HCT116 (cell line): ENCODE measurements around the gene MAP3K9. TPM values are rescaled to one million over a fixed set of nuclear protein-coding genes. Genes with fewer than 3 reads are reported as not detected.

Experiments
- ATAC-seq: fragments of 200-7000 bp; cut with Tn5 transposase; 2 replicates; pipeline ENCODE4 v1.9.1; 2020; ENCODE audit warnings: mild to moderate bottlenecking, moderate library complexity
- BruUV-seq: library from RNA; stranded (reverse); fragments of 400-500 nt; replicated peaks from 2 replicates; lab custom pipeline; 2021; lab: Mats Ljungman, UMichigan
- CTCF ChIA-PET: fragments of 300-600 bp; sonication (Branson Sonifier 250); formaldehyde crosslinking; loops from one replicate; lab custom pipeline; 2021; ENCODE audit warnings: antibody characterized with exemption; lab: Charles Lee
- POLR2A ChIA-PET: fragments of 300-600, 350-600 bp; sonication (Branson Sonifier 250); formaldehyde crosslinking; loops from one replicate; lab custom pipeline; 2021; ENCODE audit warnings: antibody characterized with exemption; lab: Charles Lee
- RAD21 ChIA-PET, 2 experiments: fragments of 300-600 bp; sonication (Branson Sonifier 250); formaldehyde crosslinking; loops; one replicate each; lab custom pipeline; 2023; ENCODE audit warnings: low total read pairs in 2 of 2; ENCODE audit not compliant: uncharacterized antibody in 2 of 2, unreplicated experiment in 2 of 2, low non-redundant PET in 1 of 2; lab: Charles Lee
- DNase-seq: peaks from one replicate; pipeline ENCODE4 v3.0.0-alpha.2; 2010; ENCODE audit warnings: low read depth, low spot score
- H2AFZ ChIP-seq: fragments of 200-600 bp; shearing (Covaris generic), sonication (generic); 2 replicates; pipeline ENCODE4 v1.6.1; 2017; ENCODE audit warnings: low read depth, mixed run types, mixed read lengths, antibody characterized with exemption, low read length; ENCODE audit not compliant: poor library complexity, severe bottlenecking
- H3K27ac ChIP-seq: 2 replicates; pipeline ENCODE4 v1.5.1; 2012; ENCODE audit warnings: low read depth, low read length
- H3K27me3 ChIP-seq: fragments of 200-600 bp; sonication (generic); 2 replicates; pipeline ENCODE4 v1.6.1; 2016; ENCODE audit warnings: mixed run types, low read length, mixed read lengths; ENCODE audit not compliant: insufficient read depth
- H3K36me3 ChIP-seq, 2 experiments: fragments of 200-500 bp in 1 of 2; fragments of 200-600 bp in 1 of 2; sonication (Bioruptor generic) in 1 of 2; sonication (generic) in 1 of 2; 2 replicates each; pipeline versions ENCODE4 v1.5.1 to v1.6.1; 2014 to 2016; ENCODE audit warnings: low read length in 2 of 2, inconsistent platforms in 1 of 2, mixed read lengths in 1 of 2, mixed run types in 1 of 2; ENCODE audit not compliant: insufficient read depth in 2 of 2, control insufficient read depth in 1 of 2
- H3K4me1 ChIP-seq, 2 experiments: fragments of 200-600 bp in 1 of 2; sonication (generic) in 1 of 2; 2 replicates each; pipeline versions ENCODE4 v1.5.1 to v1.6.1; 2012 to 2017; ENCODE audit warnings: low read length in 2 of 2, inconsistent platforms in 1 of 2, mild to moderate bottlenecking in 1 of 2, mixed read lengths in 1 of 2, mixed run types in 1 of 2, moderate library complexity in 1 of 2; ENCODE audit not compliant: insufficient read depth in 2 of 2, control insufficient read depth in 1 of 2
- H3K4me2 ChIP-seq: fragments of 200-600 bp; sonication (generic); 2 replicates; pipeline ENCODE4 v1.6.1; 2017; ENCODE audit warnings: mixed run types, low read length, mixed read lengths
- H3K4me3 ChIP-seq, 2 experiments: fragments of 200-600 bp in 1 of 2; sonication (generic) in 1 of 2; replicated peaks in 1 of 2; 2 replicates each; pipeline ENCODE4 v1.5.1; 2011 to 2016; ENCODE audit warnings: low read length in 2 of 2, control low read depth in 1 of 2, low read depth in 1 of 2, mild to moderate bottlenecking in 1 of 2, mixed read lengths in 1 of 2, mixed run types in 1 of 2
- H3K79me2 ChIP-seq: fragments of 200-600 bp; sonication (generic); 2 replicates; pipeline ENCODE4 v1.6.1; 2017; ENCODE audit warnings: mild to moderate bottlenecking, mixed run types, low read length, moderate library complexity, mixed read lengths; ENCODE audit not compliant: insufficient read depth
- H3K9ac ChIP-seq: fragments of 200-600 bp; sonication (generic); 2 replicates; pipeline ENCODE4 v1.6.1; 2016; ENCODE audit warnings: low read length, mixed read lengths
- H3K9me2 ChIP-seq: fragments of 200-600 bp; sonication (generic), shearing (Covaris generic); 2 replicates; pipeline ENCODE4 v1.6.1; 2017; ENCODE audit warnings: mixed run types, mild to moderate bottlenecking, moderate library complexity; ENCODE audit not compliant: insufficient read depth
- H3K9me3 ChIP-seq, 2 experiments: fragments of 200-500 bp in 1 of 2; fragments of 200-600 bp in 1 of 2; sonication (Bioruptor generic) in 1 of 2; sonication (generic) in 1 of 2; 2 replicates each; pipeline ENCODE4 v1.6.1; 2014 to 2017; ENCODE audit warnings: low read length in 2 of 2, mixed read lengths in 2 of 2, inconsistent platforms in 1 of 2, low read depth in 1 of 2, mild to moderate bottlenecking in 1 of 2, mixed run types in 1 of 2, moderate library complexity in 1 of 2; ENCODE audit not compliant: control insufficient read depth in 1 of 2, insufficient read depth in 1 of 2
- H4K20me1 ChIP-seq: fragments of 200-600 bp; sonication (generic), shearing (Covaris generic); 2 replicates; pipeline ENCODE4 v1.6.1; 2017; ENCODE audit warnings: mixed run types, mild to moderate bottlenecking, moderate library complexity; ENCODE audit not compliant: insufficient read depth
- CBX3 ChIP-seq: IDR thresholded peaks from 2 replicates; pipeline ENCODE4 v1.6.1; 2012; ENCODE audit warnings: low read depth
- CEBPB ChIP-seq: IDR thresholded peaks from 2 replicates; pipeline ENCODE4 v1.6.1; 2012; ENCODE audit warnings: low read depth
- EGR1 ChIP-seq: IDR thresholded peaks from 2 replicates; pipeline ENCODE4 v1.6.1; 2012; ENCODE audit warnings: low read depth
- ELF1 ChIP-seq: IDR thresholded peaks from 2 replicates; pipeline ENCODE4 v1.6.1; 2012; ENCODE audit warnings: low read depth, borderline replicate concordance
- EZH2phosphoT487 ChIP-seq: fragments of 200-600 bp; IDR thresholded peaks from 2 replicates; pipeline ENCODE4 v1.6.1; 2018; ENCODE audit warnings: antibody characterized with exemption, borderline replicate concordance
- FOSL1 ChIP-seq: IDR thresholded peaks from 2 replicates; pipeline ENCODE4 v1.6.1; 2012; ENCODE audit warnings: low read depth
- JUND ChIP-seq: IDR thresholded peaks from 2 replicates; pipeline ENCODE4 v1.6.1; 2012
- MAX ChIP-seq: IDR thresholded peaks from 2 replicates; pipeline ENCODE4 v1.6.1; 2012
- POLR2AphosphoS5 ChIP-seq: IDR thresholded peaks from 2 replicates; pipeline ENCODE4 v1.6.1; 2011; ENCODE audit warnings: mild to moderate bottlenecking, low read depth, low read length, moderate library complexity
- RAD21 ChIP-seq: IDR thresholded peaks from 2 replicates; pipeline ENCODE4 v1.6.1; 2012; ENCODE audit warnings: low read depth, mild to moderate bottlenecking
- SIN3A ChIP-seq: IDR thresholded peaks from 2 replicates; pipeline ENCODE4 v1.6.1; 2012; ENCODE audit warnings: low read depth
- SP1 ChIP-seq: IDR thresholded peaks from 2 replicates; pipeline ENCODE4 v1.6.1; 2012; ENCODE audit warnings: low read depth
- TCF7L2 ChIP-seq: IDR thresholded peaks from 2 replicates; pipeline ENCODE4 v1.7.0; 2011; ENCODE audit warnings: borderline replicate concordance, inconsistent platforms; ENCODE audit not compliant: insufficient read depth, insufficient read length; ENCODE audit errors: extremely low read depth
- ZNF274 ChIP-seq: fragments of 200-500 bp; sonication (Bioruptor generic); IDR thresholded peaks from 2 replicates; pipeline ENCODE4 v1.6.1; 2014; ENCODE audit warnings: mild to moderate bottlenecking, low read depth, low read length, inconsistent platforms
- intact Hi-C: fragments of 100-400 bp; cut with micrococcal nuclease; formaldehyde crosslinking; loops from 2 replicates; pipeline ENCODE4 v1.10.0; 2022
- total RNA-seq: library from RNA; stranded (reverse); gene quantifications from one replicate; pipeline ENCODE4 v1.2.1, GENCODE V29; 2021; ENCODE audit not compliant: unreplicated experiment

Gene MAP3K9
- total RNA-seq, 1 experiment from 2014 or later: 11.7 TPM

DNA sequence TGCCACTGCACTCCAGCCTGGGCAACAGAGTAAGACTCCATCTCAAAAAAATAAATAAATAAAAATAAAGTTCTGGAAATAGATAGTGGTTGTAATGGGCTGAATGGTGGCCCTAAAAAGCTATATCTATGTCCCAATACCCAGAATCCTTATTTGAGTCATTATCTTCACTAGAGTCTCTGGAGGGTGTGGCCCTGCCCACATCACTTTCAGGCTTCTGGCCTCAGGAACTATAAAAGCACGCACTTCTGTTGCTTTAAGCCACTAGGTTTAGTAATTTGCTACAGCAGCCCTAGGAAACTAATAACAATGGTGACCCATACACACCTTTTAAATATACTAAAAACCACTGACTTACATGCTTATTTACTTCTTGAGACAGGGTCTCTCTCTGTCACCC lies 49.9 kb downstream of the MAP3K9 start (continued):
- TF ChIP-seq JUND (no peak), EGR1 (no peak), RAD21 (no peak)

DNA sequence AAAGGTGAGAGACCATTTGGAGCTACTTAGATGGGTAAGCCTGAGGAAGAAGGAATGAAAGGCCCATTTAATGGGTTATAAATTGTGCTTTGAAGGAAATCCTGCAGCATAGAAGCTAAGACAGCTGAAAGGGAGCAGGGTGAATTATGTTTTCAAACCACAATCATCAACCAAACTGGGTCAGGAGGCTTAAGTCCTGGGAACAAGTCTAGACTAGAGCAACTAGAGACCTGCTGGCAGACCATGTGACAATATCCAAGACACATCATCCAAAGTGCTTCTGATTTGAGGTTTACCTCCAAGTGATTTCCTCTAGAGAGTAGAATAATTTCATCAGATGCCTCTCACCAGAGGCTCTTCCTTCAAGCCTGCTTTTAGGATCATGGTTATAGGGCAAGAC lies 53.7 kb downstream of the MAP3K9 start:
- H3K4me3 ChIP-seq: peak overlapping the region in 1 of 2 experiments; percentile 21; a peak in 1 of 4 replicates
- H3K79me2 ChIP-seq: no peaks in the 10 kb centered on the region; the same call in 1 of the 2 replicates
- H3K9me2 ChIP-seq: no peaks in the 10 kb centered on the region
- ATAC-seq: no peak
- H3K4me1 ChIP-seq: peaks cover 40 to 41% of the 10 kb centered on the region in 2 experiments
- ChIA-PET CTCF (no interaction called here), POLR2A (interaction anchor here (1.3 kb wide), 1 partner anchor 54 kb away, joined by 3 read pairs; the partner anchor contains the start of gene MAP3K9), RAD21 (no interaction called here)
- DNase-seq: no peak
- peaks cover 6 to 11% of the 10 kb centered on the region in 2 experiments; a peak in 3 of 4 replicates for H3K36me3 ChIP-seq
- H3K9me3 ChIP-seq: no peaks in the 10 kb centered on the region
- H3K27ac ChIP-seq: peak overlapping the region; percentile 66
- TF ChIP-seq TCF7L2: no peak
- no peak for TF ChIP-seq MAX
- no peak for TF ChIP-seq CBX3
- TF ChIP-seq ZNF274: no peak
- H4K20me1 ChIP-seq: no peaks in the 10 kb centered on the region
- intact Hi-C loops: no loop called here
- H3K4me2 ChIP-seq: peak overlapping the region; percentile 70
- H2AFZ ChIP-seq: no peak overlapping the region
- peak overlapping the region; percentile 15; the same call in 1 of the 2 replicates for H3K9ac ChIP-seq
- no TSS peak for BruUV-seq
- H3K27me3 ChIP-seq: no peaks in the 10 kb centered on the region

DNA sequence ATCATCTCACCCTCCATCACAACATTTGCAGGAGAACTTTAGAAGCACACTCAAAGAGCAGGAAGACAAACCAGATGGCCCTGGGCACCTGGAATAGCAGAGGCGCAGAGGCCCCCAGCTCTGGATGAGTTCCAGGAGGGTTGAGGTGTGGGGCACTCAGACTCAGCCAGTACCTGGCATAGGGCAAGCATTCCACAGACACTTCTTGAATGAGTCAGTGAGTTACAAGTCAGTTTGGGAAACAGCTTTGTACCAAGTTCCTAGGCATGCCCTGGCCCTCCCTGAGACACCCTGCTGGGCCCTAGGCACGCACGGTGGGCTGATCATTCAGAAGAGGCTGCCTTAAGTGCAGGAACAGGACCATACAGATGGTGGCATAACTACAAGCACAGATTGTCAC lies 54.3 kb downstream of the MAP3K9 start:
- POLR2A ChIA-PET: no interaction called here
- no TSS peak for BruUV-seq
- Histone ChIP-seq H3K9ac (peak overlapping the region; percentile 24; the same call in 1 of the 2 replicates), H3K36me3 (peaks cover 0 to 11% of the 10 kb centered on the region in 2 experiments; a peak in 3 of 4 replicates), H3K4me2 (peak overlapping the region; percentile 70), H3K27me3 (no peaks in the 10 kb centered on the region), H3K9me2 (no peaks in the 10 kb centered on the region), H3K79me2 (no peaks in the 10 kb centered on the region; the same call in 1 of the 2 replicates), H3K4me3 (peak overlapping the region in 1 of 2 experiments; percentile 21; a peak in 1 of 4 replicates), H3K27ac (peak overlapping the region; percentile 66; the same call in 1 of the 2 replicates), H4K20me1 (no peaks in the 10 kb centered on the region), H3K9me3 (no peaks in the 10 kb centered on the region), H2AFZ (no peak overlapping the region), H3K4me1 (peaks cover 40 to 41% of the 10 kb centered on the region in 2 experiments)
- intact Hi-C loops: no loop called here
- peak; percentile 15 for TF ChIP-seq TCF7L2
- peak; percentile 57; the same call in 1 of the 2 replicates for TF ChIP-seq CBX3
- TF ChIP-seq SIN3A: 0 out of 2 replicates have a peak, but pooled peaks have one; percentile 52
- TF ChIP-seq EZH2phosphoT487: no peak
- TF ChIP-seq POLR2AphosphoS5: peak; percentile 47; the same call in 1 of the 2 replicates
- no peak for TF ChIP-seq RAD21
- TF ChIP-seq FOSL1: peak; percentile 76
- no peak for TF ChIP-seq ELF1
- TF ChIP-seq JUND: peak; percentile 83
- 0 out of 2 replicates have a peak, but pooled peaks have one; percentile 15 for TF ChIP-seq CEBPB
- TF ChIP-seq SP1: peak; percentile 58
- peak; percentile 57 for TF ChIP-seq MAX
- DNase-seq (peak; percentile 74), ATAC-seq (peak; percentile 97)
- CTCF ChIA-PET: no interaction called here
- RAD21 ChIA-PET: interaction anchor here in 1 of 2 experiments (0.7 kb wide), 1 partner anchor 10 kb away, joined by 3 read pairs; no protein-coding TSS in a partner anchor
